Mesendoderm (in vitro differentiated cells): ENCODE measurements around the gene ANGPTL7.

Source experiments
- DNase-seq: peaks from one replicate; pipeline ENCODE4 v3.0.0; 2013
- H2AK5ac ChIP-seq: 2 replicates; pipeline ENCODE4 v1.6.1; 2013; ENCODE audit warnings: low read length, inconsistent platforms
- H2BK120ac ChIP-seq: 2 replicates; pipeline ENCODE4 v1.6.1; 2013; ENCODE audit warnings: low read depth, mild to moderate bottlenecking, low read length, moderate library complexity, mixed read lengths
- H2BK15ac ChIP-seq: replicated peaks from 2 replicates; pipeline ENCODE4 v1.6.1; 2013; ENCODE audit warnings: low read depth, mild to moderate bottlenecking, moderate library complexity
- H2BK5ac ChIP-seq: 2 replicates; pipeline ENCODE4 v1.6.1; 2013; ENCODE audit warnings: low read length, inconsistent platforms
- H3K18ac ChIP-seq: 2 replicates; pipeline ENCODE4 v1.6.1; 2013; ENCODE audit warnings: mild to moderate bottlenecking, low read length, mixed read lengths
- H3K23ac ChIP-seq: one replicate; pipeline ENCODE4 v1.6.1; 2013; ENCODE audit warnings: low read length
- H3K27ac ChIP-seq: 2 replicates; pipeline ENCODE4 v1.5.1; 2013; ENCODE audit warnings: low read depth, mild to moderate bottlenecking, inconsistent platforms, low read length, moderate library complexity
- H3K27me3 ChIP-seq: 2 replicates; pipeline ENCODE4 v1.6.1; 2013; ENCODE audit warnings: low read length, control low read depth, mild to moderate bottlenecking, inconsistent platforms; ENCODE audit not compliant: insufficient read depth, poor library complexity
- H3K36me3 ChIP-seq: 2 replicates; pipeline ENCODE4 v1.6.1; 2013; ENCODE audit warnings: low read length, inconsistent platforms; ENCODE audit not compliant: control insufficient read depth, insufficient read depth
- H3K4ac ChIP-seq: one replicate; pipeline ENCODE4 v1.6.1; 2013; ENCODE audit warnings: low read depth, mild to moderate bottlenecking, low read length, moderate library complexity
- H3K4me1 ChIP-seq: 2 replicates; pipeline ENCODE4 v1.6.1; 2013; ENCODE audit warnings: low read depth, low read length, inconsistent platforms; ENCODE audit not compliant: control insufficient read depth
- H3K4me2 ChIP-seq: 2 replicates; pipeline ENCODE4 v1.6.1; 2013; ENCODE audit warnings: low read length
- H3K4me3 ChIP-seq: 2 replicates; pipeline ENCODE4 v1.5.1; 2013; ENCODE audit warnings: mild to moderate bottlenecking, low read length
- H3K56ac ChIP-seq: one replicate; pipeline ENCODE4 v1.6.1; 2013; ENCODE audit warnings: low read length
- H3K79me1 ChIP-seq: 2 replicates; pipeline ENCODE4 v1.6.1; 2013; ENCODE audit warnings: low read length, inconsistent platforms
- H3K79me2 ChIP-seq: 2 replicates; pipeline ENCODE4 v1.6.1; 2013; ENCODE audit warnings: mild to moderate bottlenecking, low read length; ENCODE audit not compliant: control insufficient read depth, insufficient read depth
- H3K9ac ChIP-seq: 2 replicates; pipeline ENCODE4 v1.6.1; 2013; ENCODE audit warnings: low read length, inconsistent platforms
- H4K5ac ChIP-seq: one replicate; pipeline ENCODE4 v1.6.1; 2013; ENCODE audit warnings: low read length
- H4K8ac ChIP-seq: one replicate; pipeline ENCODE4 v1.6.1; 2013; ENCODE audit warnings: low read depth, mild to moderate bottlenecking, control low read depth, low read length, moderate library complexity
- WGBS: extraction: QIAGEN DNeasy Blood & Tissue Kit; methylation state at CpG from one replicate; pipeline ENCODE4 v1.1.7; 2013; ENCODE audit warnings: low lambda C conversion rate, missing lambda C conversion rate; ENCODE audit not compliant: insufficient coverage; ENCODE audit errors: extremely low coverage; 5-methylcytosine and 5-hydroxymethylcytosine counted together

ANGPTL7 gene

GRCh38 chr1:11197359-11197758 lies 8.2 kb downstream of the ANGPTL7 start:
- Histone ChIP-seq H3K18ac (no peak overlapping the region), H3K56ac (no peak overlapping the region), H2BK5ac (no peak overlapping the region), H3K4ac (no peak overlapping the region), H2AK5ac (no peak overlapping the region), H3K23ac (no peak overlapping the region), H3K27me3 (no peaks in the 10 kb centered on the region), H3K4me3 (no peak overlapping the region), H3K4me2 (no peak overlapping the region), H3K4me1 (no peaks in the 10 kb centered on the region), H4K8ac (no peak overlapping the region), H4K5ac (no peak overlapping the region), H3K9ac (no peak overlapping the region), H3K27ac (no peak overlapping the region), H2BK120ac (no peak overlapping the region), H2BK15ac (no peak overlapping the region), H3K79me1 (no peaks in the 10 kb centered on the region), H3K79me2 (no peaks in the 10 kb centered on the region), H3K36me3 (peaks cover 3% of the 10 kb centered on the region)
- WGBS = no CpG with 5 or more reads among the region's 4 CpGs
- DNase-seq = no peak

- Histone ChIP-seq H3K4me3 (no peak overlapping the region), H3K36me3 (peaks cover 3% of the 10 kb centered on the region), H3K79me2 (no peaks in the 10 kb centered on the region), H3K23ac (no peak overlapping the region), H3K4me2 (no peak overlapping the region), H4K5ac (no peak overlapping the region), H2BK120ac (no peak overlapping the region), H3K27ac (no peak overlapping the region), H3K4me1 (no peaks in the 10 kb centered on the region), H2BK5ac (no peak overlapping the region), H3K27me3 (no peaks in the 10 kb centered on the region), H3K9ac (no peak overlapping the region), H2BK15ac (no peak overlapping the region), H3K18ac (no peak overlapping the region), H3K4ac (no peak overlapping the region), H3K79me1 (no peaks in the 10 kb centered on the region), H3K56ac (peak overlapping the region; percentile 22), H2AK5ac (no peak overlapping the region), H4K8ac (no peak overlapping the region)
- peak; percentile 47 for DNase-seq
- WGBS = no CpG with 5 or more reads among the region's 4 CpGs
Measured at GRCh38 chr1:11198257-11198656, 9.1 kb downstream of the ANGPTL7 start.

GRCh38 chr1:11198851-11199594 lies 9.9 kb downstream of the ANGPTL7 start:
- Histone ChIP-seq H4K5ac (no peak overlapping the region), H3K79me2 (no peaks in the 10 kb centered on the region), H3K4me1 (no peaks in the 10 kb centered on the region), H4K8ac (no peak overlapping the region), H2BK5ac (no peak overlapping the region), H3K9ac (no peak overlapping the region), H3K4me3 (no peak overlapping the region), H3K36me3 (peaks cover 5% of the 10 kb centered on the region), H3K27ac (peak overlapping the region; percentile 64), H3K18ac (no peak overlapping the region), H3K56ac (no peak overlapping the region), H3K4ac (no peak overlapping the region), H3K23ac (no peak overlapping the region), H3K27me3 (no peaks in the 10 kb centered on the region), H2BK15ac (no peak overlapping the region), H3K4me2 (no peak overlapping the region), H3K79me1 (no peaks in the 10 kb centered on the region), H2AK5ac (no peak overlapping the region), H2BK120ac (no peak overlapping the region)
- no CpG with 5 or more reads among the region's 2 CpGs for WGBS
- peak; percentile 64 for DNase-seq

GRCh38 chr1:11204396-11205190 lies 15.4 kb downstream of the ANGPTL7 start:
- Histone ChIP-seq H3K56ac (no peak overlapping the region), H3K27ac (no peak overlapping the region), H2BK5ac (no peak overlapping the region), H3K4ac (no peak overlapping the region), H2BK15ac (no peak overlapping the region), H3K79me2 (no peaks in the 10 kb centered on the region), H3K4me3 (no peak overlapping the region), H4K5ac (no peak overlapping the region), H3K27me3 (no peaks in the 10 kb centered on the region), H3K36me3 (peaks cover 8% of the 10 kb centered on the region), H3K23ac (no peak overlapping the region), H3K79me1 (no peaks in the 10 kb centered on the region), H3K9ac (no peak overlapping the region), H2AK5ac (no peak overlapping the region), H2BK120ac (no peak overlapping the region), H3K4me1 (no peaks in the 10 kb centered on the region), H3K18ac (no peak overlapping the region), H4K8ac (no peak overlapping the region), H3K4me2 (no peak overlapping the region)
- 100% methylated on average over 1 of the region's 11 CpGs for WGBS
- no peak for DNase-seq

GRCh38 chr1:11207898-11208611 lies 18.9 kb downstream of the ANGPTL7 start:
- WGBS = no CpG with 5 or more reads among the region's 6 CpGs
- Histone ChIP-seq H3K4me2 (no peak overlapping the region), H3K27ac (no peak overlapping the region), H3K23ac (no peak overlapping the region), H3K79me1 (no peaks in the 10 kb centered on the region), H2AK5ac (no peak overlapping the region), H3K36me3 (peaks cover 11% of the 10 kb centered on the region), H3K4me3 (no peak overlapping the region), H2BK5ac (no peak overlapping the region), H4K8ac (no peak overlapping the region), H4K5ac (no peak overlapping the region), H3K4ac (no peak overlapping the region), H3K9ac (no peak overlapping the region), H3K4me1 (no peaks in the 10 kb centered on the region), H2BK120ac (no peak overlapping the region), H3K79me2 (no peaks in the 10 kb centered on the region), H2BK15ac (no peak overlapping the region), H3K27me3 (no peaks in the 10 kb centered on the region), H3K18ac (no peak overlapping the region), H3K56ac (no peak overlapping the region)
- DNase-seq = no peak
